HG03342 (cell line): ENCODE data around the gene ZNF148.

Experiments used
- ATAC-seq: cut with Tn5 transposase; IDR thresholded peaks from one replicate; pipeline ENCODE4 v1.9.1; 2021; ENCODE audit warnings: mild to moderate bottlenecking, moderate library complexity; ENCODE audit not compliant: unreplicated experiment

The ZNF148 gene

GRCh38 chr3:125289429-125289981 is 85.6 kb downstream of the ZNF148 start:
- ATAC-seq = no peak

- ATAC-seq = no peak
Measured at GRCh38 chr3:125287248-125287647, 87.9 kb downstream of the ZNF148 start.

- no peak for ATAC-seq
Measured at GRCh38 chr3:125281381-125281780, 93.7 kb downstream of the ZNF148 start.

- ATAC-seq = no peak
Measured at GRCh38 chr3:125280668-125281361, 94.3 kb downstream of the ZNF148 start.

GRCh38 chr3:125278155-125278554 is 97.0 kb downstream of the ZNF148 start:
- no peak for ATAC-seq

- no peak for ATAC-seq
Measured at GRCh38 chr3:125271127-125271526, 104.0 kb downstream of the ZNF148 start.

GRCh38 chr3:125267460-125267859 is 107.7 kb downstream of the ZNF148 start:
- ATAC-seq = no peak

- no peak for ATAC-seq
Measured at GRCh38 chr3:125266971-125267370, 108.2 kb downstream of the ZNF148 start.

GRCh38 chr3:125262161-125262560 is 113.0 kb downstream of the ZNF148 start:
- ATAC-seq = no peak

GRCh38 chr3:125261031-125261430 is 114.1 kb downstream of the ZNF148 start:
- no peak for ATAC-seq

- no peak for ATAC-seq
Measured at GRCh38 chr3:125260158-125260557, 115.0 kb downstream of the ZNF148 start.

- no peak for ATAC-seq
Measured at GRCh38 chr3:125257536-125257935, 117.6 kb downstream of the ZNF148 start.

- ATAC-seq = no peak
Measured at GRCh38 chr3:125256675-125257074, 118.5 kb downstream of the ZNF148 start.

- ATAC-seq = no peak
Measured at GRCh38 chr3:125250973-125251372, 124.2 kb downstream of the ZNF148 start.

GRCh38 chr3:125246237-125246636 is 128.9 kb downstream of the ZNF148 start:
- no peak for ATAC-seq

GRCh38 chr3:125245521-125245920 is 129.6 kb downstream of the ZNF148 start:
- ATAC-seq = no peak

- no peak for ATAC-seq
Measured at GRCh38 chr3:125240496-125240895, 134.6 kb downstream of the ZNF148 start.

GRCh38 chr3:125239266-125239665 is 135.9 kb downstream of the ZNF148 start:
- no peak for ATAC-seq

- no peak for ATAC-seq
Measured at GRCh38 chr3:125238759-125239158, 136.4 kb downstream of the ZNF148 start.

- no peak for ATAC-seq
Measured at GRCh38 chr3:125236331-125236903, 138.7 kb downstream of the ZNF148 start.

- no peak for ATAC-seq
Measured at GRCh38 chr3:125234831-125235230, 140.3 kb downstream of the ZNF148 start.

GRCh38 chr3:125232401-125232800 is 142.7 kb downstream of the ZNF148 start:
- ATAC-seq = no peak
